ENCODE results near the gene ASPRV1. TPM values are rescaled to one million over a fixed set of nuclear protein-coding genes. Genes with fewer than 3 reads are reported as not detected.

The ASPRV1 gene
- polyA plus RNA-seq, 2 of the 4 experiments (the other 2 are of a cell fraction) = 0.36 TPM

GRCh38 chr2:69943000-69943842 is 18.2 kb downstream of the ASPRV1 start:
- ATAC-seq = no peak
- H3K9me3 ChIP-seq = no peaks in the 10 kb centered on the region
- peaks cover 19% of the 10 kb centered on the region for H3K4me1 ChIP-seq
- POLR2A ChIA-PET = no interaction called here
- no peak for TF ChIP-seq HOXB5 (CRISPR knock-in tag; IDR thresholded peaks at IDR 0.05)
- TF ChIP-seq ATOH8 (CRISPR knock-in tag; IDR thresholded peaks at IDR 0.05; ENCODE audit: low read depth) = no peak
- no peak for TF ChIP-seq EHMT2 (IDR thresholded peaks at IDR 0.05; ENCODE audit: low read depth)
- TF ChIP-seq ESRRA (IDR thresholded peaks at IDR 0.05; ENCODE audit: borderline replicate concordance, low read length) = no peak
- TF ChIP-seq CHD4 (IDR thresholded peaks at IDR 0.05; ENCODE audit: borderline replicate concordance) = no peak
- no peak for TF ChIP-seq PBX3 (IDR thresholded peaks at IDR 0.05)
- TF ChIP-seq NFE2L2 (conservative IDR thresholded peaks at IDR 0.05; ENCODE audit: low read length) = no peak
- TF ChIP-seq ZFP36 (IDR thresholded peaks at IDR 0.05; ENCODE audit: borderline replicate concordance, partially characterized antibody) = no peak
- TF ChIP-seq BCL3 (IDR thresholded peaks at IDR 0.05) = no peak
- no peak for TF ChIP-seq HEYL (CRISPR knock-in tag; IDR thresholded peaks at IDR 0.05)
- TF ChIP-seq HMGXB4 (CRISPR knock-in tag; IDR thresholded peaks at IDR 0.05; ENCODE audit: borderline replicate concordance) = no peak
- no peak for TF ChIP-seq JUN (IDR thresholded peaks at IDR 0.05)
- no peak for TF ChIP-seq FOSL2 (IDR thresholded peaks at IDR 0.05)
- TF ChIP-seq FOSL2 (CRISPR knock-in tag; IDR thresholded peaks at IDR 0.05) = no peak
- no peak for TF ChIP-seq MAZ (IDR thresholded peaks at IDR 0.05; ENCODE audit: borderline replicate concordance, low read depth, low read length)
- no peak for TF ChIP-seq HES2 (IDR thresholded peaks at IDR 0.05)
- TF ChIP-seq FOXS1 (CRISPR knock-in tag; IDR thresholded peaks at IDR 0.05) = no peak
- no peak for TF ChIP-seq FOSB (CRISPR knock-in tag; IDR thresholded peaks at IDR 0.05)
- no peak for TF ChIP-seq NR3C1 (IDR thresholded peaks at IDR 0.05)
- no peak for TF ChIP-seq MYC (IDR thresholded peaks at IDR 0.05; ENCODE audit: borderline replicate concordance, low read length)
- no peak; a peak in 1 of 4 replicates for TF ChIP-seq CEBPB (IDR thresholded peaks at IDR 0.05)
- WGBS (ENCODE audit: missing lambda C conversion rate) = 86% methylated on average over 11 of the region's 11 CpGs
- H3K27ac ChIP-seq = no peak overlapping the region
- no peak overlapping the region for H3K4me2 ChIP-seq
- no peak for DNase-seq (ENCODE audit: low read depth in 1 of 2, low spot score in 1 of 2)
- H3K4me3 ChIP-seq = no peak overlapping the region
- FAIRE-seq = no peak
- CTCF ChIA-PET = interaction anchor here (3.4 to 4.8 kb wide), 3 partner anchors 9 to 30 kb away, joined by 13 to 22 read pairs (median 18); partner anchors contain the start of gene MXD1

GRCh38 chr2:69940691-69941090 is 20.7 kb downstream of the ASPRV1 start:
- H3K4me3 ChIP-seq = no peak overlapping the region
- no peak for TF ChIP-seq POLR2A (IDR thresholded peaks at IDR 0.05; ENCODE audit: low read length)
- TF ChIP-seq CTCF (IDR thresholded peaks at IDR 0.05) = no peak
- CTCF ChIA-PET = interaction anchor here (0.6 to 2.4 kb wide), 3 partner anchors 29 to 130 kb away, joined by 3 to 7 read pairs (median 7); no protein-coding TSS in a partner anchor
- POLR2A ChIA-PET = no interaction called here
- H3K4me2 ChIP-seq = no peak overlapping the region
- FAIRE-seq (no peak), ATAC-seq (no peak), DNase-seq (ENCODE audit: low read depth in 1 of 2, low spot score in 1 of 2) (no peak)
- peaks cover under 1% of the 10 kb centered on the region; the same call in 2 of the 3 replicates for H3K4me1 ChIP-seq
- H3K9me3 ChIP-seq = no peaks in the 10 kb centered on the region
- 91% methylated on average over 8 of the region's 8 CpGs for WGBS (ENCODE audit: missing lambda C conversion rate)
- H3K27ac ChIP-seq = no peak overlapping the region
